Measurements from ENCODE around the gene PPP3CA. TPM values are rescaled to one million over a fixed set of nuclear protein-coding genes. Genes with fewer than 3 reads are reported as not detected.

PPP3CA gene
- total RNA-seq, 1 donor from 2014 or later = 29.9 TPM

DNA sequence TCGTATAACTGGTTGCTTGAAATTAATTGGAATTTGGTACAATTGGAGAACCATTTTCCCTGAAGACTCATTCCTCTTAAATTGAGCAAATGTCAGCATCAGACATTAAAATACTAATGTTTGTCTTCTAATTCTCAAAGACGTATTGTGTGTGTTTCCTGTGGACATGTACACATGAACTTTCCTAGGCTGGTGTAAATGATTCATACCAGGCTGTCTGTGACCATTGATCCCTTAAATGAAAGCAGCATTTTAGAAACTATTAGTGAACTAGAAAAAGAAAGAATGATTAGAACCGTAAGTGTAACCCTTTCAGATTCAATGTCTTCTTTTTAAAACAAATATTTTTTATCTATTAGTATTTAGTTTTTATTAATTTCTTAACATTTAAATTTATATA lies 332.9 kb downstream of the PPP3CA start:
- Mint-ChIP-seq H3K27me3 (ENCODE audit: unreplicated experiment) (no peaks in the 10 kb centered on the region), H3K4me3 (ENCODE audit: unreplicated experiment) (no peak overlapping the region), H3K36me3 (ENCODE audit: unreplicated experiment) (no peaks in the 10 kb centered on the region), H3K27ac (ENCODE audit: unreplicated experiment) (no peak overlapping the region), H3K4me1 (ENCODE audit: low read depth, unreplicated experiment) (no peaks in the 10 kb centered on the region), H3K9me3 (ENCODE audit: unreplicated experiment) (no peaks in the 10 kb centered on the region)
- no peak for TF ChIP-seq CTCF (IDR thresholded peaks at IDR 0.05; ENCODE audit: partially characterized antibody, unreplicated experiment)
- DNase-seq = no peak

GRCh38 chr4:101010987-101011386 lies 336.3 kb downstream of the PPP3CA start:
- Mint-ChIP-seq H3K36me3 (ENCODE audit: unreplicated experiment) (no peaks in the 10 kb centered on the region), H3K27ac (ENCODE audit: unreplicated experiment) (no peak overlapping the region), H3K4me3 (ENCODE audit: unreplicated experiment) (no peak overlapping the region), H3K4me1 (ENCODE audit: low read depth, unreplicated experiment) (no peaks in the 10 kb centered on the region), H3K27me3 (ENCODE audit: unreplicated experiment) (no peaks in the 10 kb centered on the region), H3K9me3 (ENCODE audit: unreplicated experiment) (no peaks in the 10 kb centered on the region)
- DNase-seq = no peak
- TF ChIP-seq CTCF (IDR thresholded peaks at IDR 0.05; ENCODE audit: partially characterized antibody, unreplicated experiment) = no peak

DNA sequence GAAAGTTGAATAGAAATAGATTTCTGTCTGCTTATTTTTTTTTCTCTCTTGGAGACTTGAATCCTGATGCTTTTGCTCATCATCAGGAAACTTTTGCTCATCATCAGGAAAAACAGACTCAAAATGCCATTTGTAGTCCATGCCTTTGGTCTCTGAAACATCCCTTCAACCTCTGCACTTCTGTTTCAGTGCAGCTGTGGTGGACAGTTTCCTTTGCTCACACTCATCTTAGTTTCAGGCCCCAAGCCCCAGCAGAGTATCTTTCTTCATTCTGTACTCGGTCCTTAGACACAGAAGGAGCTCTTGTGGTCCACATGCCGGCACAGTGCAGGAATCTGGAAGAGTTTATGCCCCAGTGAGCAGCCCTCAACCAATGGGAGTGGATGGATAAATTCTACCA lies 337.9 kb downstream of the PPP3CA start:
- TF ChIP-seq CTCF (IDR thresholded peaks at IDR 0.05; ENCODE audit: partially characterized antibody, unreplicated experiment) = no peak
- peaks cover 4% of the 10 kb centered on the region for H3K36me3 Mint-ChIP-seq (ENCODE audit: unreplicated experiment)
- no peak overlapping the region for H3K27ac Mint-ChIP-seq (ENCODE audit: unreplicated experiment)
- H3K4me1 Mint-ChIP-seq (ENCODE audit: low read depth, unreplicated experiment) = no peaks in the 10 kb centered on the region
- H3K4me3 Mint-ChIP-seq (ENCODE audit: unreplicated experiment) = no peak overlapping the region
- no peak for DNase-seq
- H3K27me3 Mint-ChIP-seq (ENCODE audit: unreplicated experiment) = no peaks in the 10 kb centered on the region
- H3K9me3 Mint-ChIP-seq (ENCODE audit: unreplicated experiment) = no peaks in the 10 kb centered on the region

DNA sequence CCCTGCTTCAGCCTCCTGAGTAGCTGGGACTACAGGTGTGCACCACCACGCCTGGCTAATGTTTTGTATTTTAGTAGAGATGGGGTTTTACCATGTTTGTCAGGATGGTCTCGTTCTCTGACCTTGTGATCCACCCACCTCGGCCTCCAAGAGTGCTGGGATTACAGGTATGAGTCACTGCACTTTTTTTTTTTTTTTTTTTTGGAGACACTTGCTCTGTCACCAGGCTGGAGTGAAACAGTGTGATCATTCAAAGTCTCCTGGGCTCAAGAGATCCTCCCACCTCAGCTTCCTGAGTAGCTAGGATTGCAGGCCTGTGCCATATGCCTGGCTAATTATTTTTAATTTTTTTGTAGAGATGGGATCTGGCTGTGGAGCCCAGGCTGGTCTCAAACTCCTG lies 338.8 kb downstream of the PPP3CA start:
- peaks cover 4% of the 10 kb centered on the region for H3K36me3 Mint-ChIP-seq (ENCODE audit: unreplicated experiment)

GRCh38 chr4:101005659-101006058 lies 341.7 kb downstream of the PPP3CA start:
- Mint-ChIP-seq H3K27me3 (ENCODE audit: unreplicated experiment) (no peaks in the 10 kb centered on the region), H3K4me3 (ENCODE audit: unreplicated experiment) (no peak overlapping the region), H3K36me3 (ENCODE audit: unreplicated experiment) (peaks cover 4% of the 10 kb centered on the region), H3K9me3 (ENCODE audit: unreplicated experiment) (no peaks in the 10 kb centered on the region), H3K27ac (ENCODE audit: unreplicated experiment) (no peak overlapping the region), H3K4me1 (ENCODE audit: low read depth, unreplicated experiment) (no peaks in the 10 kb centered on the region)
- no peak for DNase-seq
- no peak for TF ChIP-seq CTCF (IDR thresholded peaks at IDR 0.05; ENCODE audit: partially characterized antibody, unreplicated experiment)

More for the DNA sequence above, 338.8 kb downstream of the PPP3CA start:
- H3K4me3 Mint-ChIP-seq (ENCODE audit: unreplicated experiment) = no peak overlapping the region
- no peaks in the 10 kb centered on the region for H3K9me3 Mint-ChIP-seq (ENCODE audit: unreplicated experiment)
- H3K27ac Mint-ChIP-seq (ENCODE audit: unreplicated experiment) = no peak overlapping the region
- no peaks in the 10 kb centered on the region for H3K4me1 Mint-ChIP-seq (ENCODE audit: low read depth, unreplicated experiment)
- TF ChIP-seq CTCF (IDR thresholded peaks at IDR 0.05; ENCODE audit: partially characterized antibody, unreplicated experiment) = no peak
- H3K27me3 Mint-ChIP-seq (ENCODE audit: unreplicated experiment) = no peaks in the 10 kb centered on the region
- DNase-seq = no peak

All from glutamatergic neuron (in vitro differentiated cells).